Lung (tissue), 12 donors: ENCODE measurements around the gene SMAP1. TPM values are rescaled to one million over a fixed set of nuclear protein-coding genes. Genes with fewer than 3 reads are reported as not detected.
"Not testable (repeated sequence)": the region's sequence is repeated elsewhere in the genome, so short reads cannot be mapped to it uniquely, and the experiment has no call there.

Experiments used
- ATAC-seq: fragments of 200-7000 bp; cut with Tn5 transposase; one replicate; pipeline ENCODE4 v1.9.1; 2020; ENCODE audit warnings: moderate number of reproducible peaks; ENCODE audit not compliant: insufficient read depth, low FRiP score
- DNase-seq, 3 donors: peaks; one replicate each; pipeline ENCODE4 v3.0.0-alpha.2; 2013 to 2017
- H3K27ac ChIP-seq, 2 donors: one replicate each; pipeline ENCODE4 v1.5.1; 2013; ENCODE audit warnings: mild to moderate bottlenecking in 2 of 2, moderate library complexity in 2 of 2, control low read depth in 1 of 2, inconsistent platforms in 1 of 2, low read depth in 1 of 2, low read length in 1 of 2
- H3K27me3 ChIP-seq, 3 donors: one replicate each; pipeline ENCODE4 v1.5.1; 2013; ENCODE audit warnings: low read length in 2 of 3; ENCODE audit not compliant: control insufficient read depth in 3 of 3, insufficient read depth in 3 of 3
- H3K36me3 ChIP-seq, 4 donors: one replicate each; pipeline ENCODE4 v1.5.1; 2013; ENCODE audit warnings: low read length in 4 of 4, mild to moderate bottlenecking in 1 of 4, moderate library complexity in 1 of 4; ENCODE audit not compliant: control insufficient read depth in 4 of 4, insufficient read depth in 4 of 4
- H3K4me1 ChIP-seq, 5 donors: one replicate each; pipeline ENCODE4 v1.5.1; 2013; ENCODE audit warnings: low read length in 5 of 5, mild to moderate bottlenecking in 2 of 5, moderate library complexity in 1 of 5; ENCODE audit not compliant: control insufficient read depth in 5 of 5, insufficient read depth in 5 of 5
- H3K4me3 ChIP-seq: one replicate; pipeline ENCODE4 v1.5.1; 2013; ENCODE audit warnings: mild to moderate bottlenecking, control low read depth, moderate library complexity
- H3K9ac ChIP-seq, 2 donors: one replicate each; pipeline ENCODE4 v1.5.1; 2013; ENCODE audit warnings: low read length in 2 of 2, control low read depth in 1 of 2; ENCODE audit not compliant: insufficient read depth in 1 of 2
- H3K9me3 ChIP-seq, 4 donors: one replicate each; pipeline ENCODE4 v1.5.1; 2013; ENCODE audit warnings: low read length in 3 of 4, mild to moderate bottlenecking in 1 of 4, moderate library complexity in 1 of 4; ENCODE audit not compliant: control insufficient read depth in 4 of 4, insufficient read depth in 3 of 4
- WGBS, 2 donors: extraction: QIAGEN DNeasy Blood & Tissue Kit; methylation state at CpG; one replicate each; pipeline ENCODE4 v1.1.7; 2013; 5-methylcytosine and 5-hydroxymethylcytosine counted together
- polyA plus RNA-seq, 2 donors: library from polyadenylated mRNA; stranded (reverse); fragments of 200-250 nt; gene quantifications; one replicate each; pipeline ENCODE4 v1.2.1, GENCODE V29; 2013
- total RNA-seq, 2 donors: library from RNA; depleted of rRNA in 1 of 2; stranded (reverse); fragments of >200 nt in 1 of 2; gene quantifications; one replicate each; pipeline ENCODE4 v1.2.1, GENCODE V29; 2014 to 2021
- TF ChIP-seq, protein P1 (sequence below): IDR thresholded peaks from 2 replicates; pipeline ENCODE4 v1.5.1; 2012; ENCODE audit warnings: mild to moderate bottlenecking; ENCODE audit errors: control extremely low read depth, extremely low read depth
- donor health status: control.
- donor health status: control.
- donor health status: Bipolar disorder and iron deficiency.
- donor health status: healthy.
- donor health status: DM: yes; HTN: yes; CAD: no.

The SMAP1 gene
- total and polyA plus RNA-seq, 4 donors, result 16.5 to 31.8 (median 19.6) TPM

DNA sequence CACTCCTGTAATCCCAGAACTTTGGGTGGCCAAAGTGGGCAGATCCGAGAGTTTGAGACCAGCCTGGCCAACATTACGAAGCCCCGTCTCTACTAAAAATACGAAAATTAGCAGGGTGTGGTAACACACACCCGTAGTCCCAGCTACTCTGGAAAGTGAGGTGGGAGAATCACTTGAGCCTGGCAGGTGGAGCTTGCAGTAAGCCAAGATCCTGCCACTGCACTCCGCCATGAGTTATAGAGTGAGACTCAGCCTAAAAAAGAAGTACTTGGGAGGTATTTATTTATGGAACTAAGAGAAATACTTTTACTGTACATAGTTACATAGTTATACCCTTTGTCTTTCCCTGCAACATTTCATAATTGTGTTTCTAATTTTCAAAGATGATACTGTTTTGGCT lies 67.8 kb downstream of the SMAP1 start:
- TF ChIP-seq, protein P1, sequence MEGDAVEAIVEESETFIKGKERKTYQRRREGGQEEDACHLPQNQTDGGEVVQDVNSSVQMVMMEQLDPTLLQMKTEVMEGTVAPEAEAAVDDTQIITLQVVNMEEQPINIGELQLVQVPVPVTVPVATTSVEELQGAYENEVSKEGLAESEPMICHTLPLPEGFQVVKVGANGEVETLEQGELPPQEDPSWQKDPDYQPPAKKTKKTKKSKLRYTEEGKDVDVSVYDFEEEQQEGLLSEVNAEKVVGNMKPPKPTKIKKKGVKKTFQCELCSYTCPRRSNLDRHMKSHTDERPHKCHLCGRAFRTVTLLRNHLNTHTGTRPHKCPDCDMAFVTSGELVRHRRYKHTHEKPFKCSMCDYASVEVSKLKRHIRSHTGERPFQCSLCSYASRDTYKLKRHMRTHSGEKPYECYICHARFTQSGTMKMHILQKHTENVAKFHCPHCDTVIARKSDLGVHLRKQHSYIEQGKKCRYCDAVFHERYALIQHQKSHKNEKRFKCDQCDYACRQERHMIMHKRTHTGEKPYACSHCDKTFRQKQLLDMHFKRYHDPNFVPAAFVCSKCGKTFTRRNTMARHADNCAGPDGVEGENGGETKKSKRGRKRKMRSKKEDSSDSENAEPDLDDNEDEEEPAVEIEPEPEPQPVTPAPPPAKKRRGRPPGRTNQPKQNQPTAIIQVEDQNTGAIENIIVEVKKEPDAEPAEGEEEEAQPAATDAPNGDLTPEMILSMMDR, result no peak
- Histone ChIP-seq H3K4me3 (no peak overlapping the region), H3K9ac (no peak overlapping the region), H3K4me1 (peaks cover 0 to 6% (median 0%) of the 10 kb centered on the region in 5 donors), H3K27ac (no peak overlapping the region), H3K27me3 (no peaks in the 10 kb centered on the region), H3K9me3 (no peaks in the 10 kb centered on the region), H3K36me3 (peaks cover 0 to 9% (median 3%) of the 10 kb centered on the region in 4 donors)
- no peak for ATAC-seq
- 95 to 96% methylated on average over 6 of the region's 6 CpGs for WGBS, 2 donors
- DNase-seq, result no peak

DNA sequence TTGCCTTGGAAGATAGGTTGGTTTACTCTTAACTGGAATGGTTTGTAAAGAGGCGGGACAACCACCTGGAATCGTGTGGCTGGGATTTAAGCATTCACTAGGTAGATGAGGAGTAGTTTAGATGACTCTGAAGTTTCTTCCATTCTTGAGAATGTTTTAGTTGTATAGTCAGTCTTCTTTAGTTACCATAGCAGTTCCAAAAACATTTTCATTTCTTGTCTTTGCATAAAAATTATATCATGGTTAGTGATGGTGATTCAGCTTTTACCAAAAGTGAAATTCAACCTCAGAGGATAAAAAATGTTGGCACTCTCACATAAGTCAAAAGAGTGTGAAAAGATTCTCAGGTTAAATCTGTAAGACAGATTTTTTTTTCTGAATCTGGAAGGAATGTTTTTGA lies 70.3 kb downstream of the SMAP1 start:
- no peak overlapping the region for H3K9ac ChIP-seq
- peaks cover 0 to 3% (median 0%) of the 10 kb centered on the region in 4 donors for H3K9me3 ChIP-seq
- no peak overlapping the region for H3K4me3 ChIP-seq
- H3K27ac ChIP-seq, result no peak overlapping the region
- TF ChIP-seq, protein P1, result no peak
- no peak for ATAC-seq
- WGBS, 2 donors, result 96 to 98% methylated on average over 2 of the region's 2 CpGs
- no peak for DNase-seq
- peaks cover 0 to 16% (median 3%) of the 10 kb centered on the region in 4 donors for H3K36me3 ChIP-seq
- H3K27me3 ChIP-seq, result no peaks in the 10 kb centered on the region
- H3K4me1 ChIP-seq, result peaks cover 0 to 6% (median 0%) of the 10 kb centered on the region in 5 donors

DNA sequence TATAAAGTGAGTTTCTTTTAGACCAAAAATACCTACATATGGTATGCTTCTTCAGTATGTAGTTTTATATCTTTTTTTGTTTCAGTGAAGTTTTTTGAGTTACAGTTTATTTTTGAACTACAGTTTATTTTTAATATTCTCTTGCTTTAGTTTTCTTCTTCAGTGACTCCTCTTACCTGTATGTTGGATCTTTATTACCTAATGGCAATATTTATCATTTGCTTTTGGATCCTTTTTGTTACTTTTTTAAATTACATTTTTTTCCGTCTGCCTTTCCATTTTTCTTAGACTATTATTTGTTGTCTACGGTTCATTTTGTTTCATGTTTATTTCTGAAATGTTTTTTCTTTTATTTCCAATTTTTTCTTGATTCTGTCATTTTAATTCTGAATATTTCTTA lies 71.9 kb downstream of the SMAP1 start:
- ATAC-seq (no peak), DNase-seq (no peak)
- H3K36me3 ChIP-seq, result peaks cover 0 to 10% (median under 1%) of the 10 kb centered on the region in 4 donors
- TF ChIP-seq, protein P1, result no peak
- no peak overlapping the region for H3K9ac ChIP-seq
- peaks cover 0 to 6% (median 0%) of the 10 kb centered on the region in 5 donors for H3K4me1 ChIP-seq
- H3K4me3 ChIP-seq, result no peak overlapping the region
- WGBS, 2 donors, result 97 to 100% methylated on average over 2 of the region's 2 CpGs
- H3K27me3 ChIP-seq, result no peaks in the 10 kb centered on the region
- H3K27ac ChIP-seq, result no peak overlapping the region
- H3K9me3 ChIP-seq, result peaks cover 0 to 3% (median 0%) of the 10 kb centered on the region in 4 donors

DNA sequence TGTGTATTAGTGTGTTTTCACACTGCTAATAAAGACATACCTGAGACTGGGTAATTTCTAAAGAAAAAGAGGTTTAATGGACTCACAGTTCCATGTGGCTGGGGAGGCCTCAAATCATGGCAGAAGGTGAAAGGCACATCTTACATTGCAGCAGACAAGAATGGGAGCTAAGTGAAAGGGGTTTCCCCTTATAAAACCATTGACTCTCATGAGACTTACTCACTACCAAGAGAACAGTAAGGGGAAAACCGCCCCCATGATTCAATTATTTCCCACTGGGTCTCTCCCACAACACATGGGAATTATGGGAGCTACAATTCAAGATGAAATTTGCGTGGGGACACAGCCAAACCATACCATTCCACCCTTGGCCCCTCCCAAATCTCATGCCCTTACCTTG lies 73.1 kb downstream of the SMAP1 start:
- WGBS, 2 donors, result 92 to 100% methylated on average over 2 of the region's 2 CpGs
- H3K27me3 ChIP-seq, result not testable (repeated sequence)

DNA sequence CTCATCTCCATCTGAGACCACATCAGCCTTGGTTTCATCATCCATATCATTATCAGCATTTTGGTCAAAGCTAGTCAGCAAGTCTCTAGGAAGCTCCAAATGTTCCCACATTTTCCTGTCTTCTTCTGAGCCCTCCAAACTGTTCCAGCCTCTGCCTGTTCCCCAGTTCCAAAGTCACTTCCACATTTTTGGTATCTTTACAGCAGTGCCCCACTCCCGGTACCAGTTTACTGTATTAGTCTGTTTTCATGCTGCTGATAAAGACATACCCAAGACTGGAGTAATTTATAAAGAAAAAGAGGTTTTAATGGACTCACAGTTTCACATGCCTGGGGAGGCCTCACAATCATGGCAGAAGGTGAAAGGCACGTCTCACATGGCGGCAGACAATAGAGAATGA lies 74.8 kb downstream of the SMAP1 start:
- not testable (repeated sequence) for H3K4me3 ChIP-seq, DNase-seq, H3K27me3 ChIP-seq, H3K27ac ChIP-seq, ATAC-seq, H3K36me3 ChIP-seq, H3K9me3 ChIP-seq, H3K9ac ChIP-seq, H3K4me1 ChIP-seq
- 95 to 99% methylated on average over 3 of the region's 3 CpGs for WGBS, 2 donors

More for the DNA sequence above, 73.1 kb downstream of the SMAP1 start:
- ATAC-seq, H3K36me3 ChIP-seq, H3K27ac ChIP-seq, H3K9ac ChIP-seq, H3K4me3 ChIP-seq, H3K4me1 ChIP-seq, DNase-seq, H3K9me3 ChIP-seq: not testable (repeated sequence)
